Endothelial cell of hepatic sinusoid (primary cell): Measurements from ENCODE around the gene HIGD2B.
"Not testable (repeated sequence)": the region's sequence is repeated elsewhere in the genome, so short reads cannot be mapped to it uniquely, and the experiment has no call there.

Experiments
- in situ Hi-C: cut with HindIII; loops from 2 replicates; pipeline ENCODE4 v1.10.0; 2017; ENCODE audit warnings: low sequenced_read_pairs

The HIGD2B gene

GRCh38 chr15:72685925-72686794, at the start of gene HIGD2B, which contains the start of gene BBS4:
HIGD2B (minus strand) TSS chr15:72686182; CDS start chr15:72676374, 9,808 bp downstream.
BBS4 (plus strand) TSS chr15:72686207; CDS start chr15:72686228, 21 bp downstream.
- in situ Hi-C loops: no loop called here

GRCh38 chr15:72735111-72735510, 49.1 kb upstream of the HIGD2B start:
- in situ Hi-C loops: no loop called here

- in situ Hi-C loops: no loop called here
Measured at GRCh38 chr15:72733941-72734738, 48.2 kb upstream of the HIGD2B start.

DNA sequence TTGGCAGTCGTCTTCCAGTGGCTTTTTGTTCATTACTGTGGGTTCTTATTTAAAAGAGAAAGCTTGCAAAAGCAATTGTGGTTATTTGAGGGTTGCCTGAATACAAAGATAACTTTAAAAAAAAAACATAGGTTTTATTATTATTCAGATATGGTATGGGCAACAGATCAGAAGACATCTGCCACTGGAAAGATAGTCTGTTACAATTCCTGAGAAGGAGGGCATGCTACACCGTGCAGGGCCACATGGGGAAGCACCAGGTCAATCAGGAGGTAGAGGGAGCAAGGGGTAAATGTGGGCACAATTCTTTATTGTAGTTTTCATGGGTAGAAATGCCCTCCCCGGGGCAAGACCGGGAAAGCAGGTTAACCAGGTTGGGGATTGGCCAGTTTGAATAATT, 46.5 kb upstream of the HIGD2B start:
- in situ Hi-C loops: no loop called here

DNA sequence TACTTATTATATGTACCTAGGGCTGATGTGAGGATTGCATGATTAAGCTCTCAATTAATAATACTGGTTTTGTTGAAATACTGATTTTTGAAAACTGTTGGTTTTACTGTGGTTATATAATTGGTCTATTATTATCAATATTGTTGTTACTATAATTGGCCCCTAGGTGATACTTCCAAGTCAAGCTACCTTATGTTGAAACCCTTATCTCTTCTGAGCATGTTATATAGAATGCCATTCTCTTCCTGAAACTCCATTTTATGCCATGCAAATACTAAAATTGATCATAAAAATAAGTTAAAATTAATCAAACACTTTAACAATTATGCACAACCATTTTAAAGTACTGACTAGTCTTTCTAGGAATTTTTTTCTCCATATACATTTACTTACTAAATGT, 46.1 kb upstream of the HIGD2B start:
- in situ Hi-C loops: no loop called here

GRCh38 chr15:72728821-72729220, 42.8 kb upstream of the HIGD2B start:
- in situ Hi-C loops: no loop called here

- in situ Hi-C loops: not testable (repeated sequence)
Measured at GRCh38 chr15:72728249-72728648, 42.3 kb upstream of the HIGD2B start.

- in situ Hi-C loops: no loop called here
Measured at GRCh38 chr15:72727154-72727553, 41.2 kb upstream of the HIGD2B start.

- in situ Hi-C loops: not testable (repeated sequence)
Measured at GRCh38 chr15:72725851-72726250, 39.9 kb upstream of the HIGD2B start.

DNA sequence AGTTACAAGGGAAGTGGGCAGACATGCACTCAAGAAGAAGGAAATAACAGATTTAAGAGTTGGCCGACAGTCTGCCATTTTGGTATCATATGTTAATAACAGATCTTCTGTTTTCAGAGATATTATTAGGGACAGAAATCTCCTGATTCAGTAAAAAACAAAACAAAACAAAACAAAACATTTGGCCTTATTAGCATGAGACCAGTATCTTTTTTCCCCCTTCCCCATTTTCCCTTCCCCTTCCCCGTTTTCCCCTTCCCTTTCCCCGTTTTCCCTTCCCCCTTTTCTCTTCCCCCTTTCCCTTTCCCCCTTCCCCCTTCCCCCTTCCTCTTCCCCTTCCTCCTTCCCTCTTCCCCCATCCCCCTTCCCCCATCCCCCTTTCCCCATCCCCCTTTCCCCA, 39.5 kb upstream of the HIGD2B start:
- in situ Hi-C loops: no loop called here

DNA sequence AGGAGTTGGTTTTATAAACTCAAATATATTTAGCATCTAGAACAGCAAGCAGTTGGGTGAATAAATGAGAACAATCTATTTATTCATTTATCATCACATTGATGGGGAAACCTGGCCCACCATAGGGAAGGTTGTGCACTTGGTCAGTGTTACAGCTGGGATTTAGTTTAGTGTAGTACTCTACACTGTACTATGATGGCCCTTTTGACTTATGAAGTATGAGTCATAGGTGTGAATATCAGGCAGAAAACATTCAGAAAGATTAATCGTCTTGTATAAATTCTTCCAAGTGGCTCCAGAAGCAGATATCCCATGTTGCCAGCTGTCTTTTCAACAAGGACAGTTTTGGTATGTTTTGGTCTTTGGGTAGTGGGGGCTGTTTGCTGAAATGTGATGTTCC, 38.0 kb upstream of the HIGD2B start:
- in situ Hi-C loops: no loop called here

GRCh38 chr15:72722071-72722696, 36.2 kb upstream of the HIGD2B start:
- in situ Hi-C loops: no loop called here

GRCh38 chr15:72708551-72709303, 22.7 kb upstream of the HIGD2B start:
- in situ Hi-C loops: loop anchor here (5.0 kb wide), 1 partner anchor 49 kb away; no protein-coding TSS in a partner anchor

GRCh38 chr15:72706266-72706665, 20.3 kb upstream of the HIGD2B start:
- in situ Hi-C loops: loop anchor here (5.0 kb wide), 1 partner anchor 51 kb away; no protein-coding TSS in a partner anchor

DNA sequence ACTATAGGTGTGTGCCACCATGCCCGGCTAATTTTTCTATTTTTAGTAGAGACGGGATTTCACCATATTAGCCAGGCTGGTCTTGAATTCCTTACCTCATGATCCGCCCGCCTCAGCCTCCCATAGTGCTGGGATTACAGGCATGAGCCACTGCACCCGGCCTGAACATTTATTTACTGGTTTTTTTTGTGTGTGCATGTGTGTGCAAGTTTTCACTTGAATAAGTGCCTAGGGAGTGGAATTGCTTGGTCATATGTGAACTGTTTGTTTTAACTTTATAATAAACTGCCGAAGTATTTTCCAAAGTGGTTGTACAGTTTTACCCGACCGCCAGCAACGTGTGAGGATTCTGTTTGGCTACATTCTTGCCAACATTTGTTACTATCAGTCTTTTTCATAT, 14.1 kb upstream of the HIGD2B start:
- in situ Hi-C loops: no loop called here

DNA sequence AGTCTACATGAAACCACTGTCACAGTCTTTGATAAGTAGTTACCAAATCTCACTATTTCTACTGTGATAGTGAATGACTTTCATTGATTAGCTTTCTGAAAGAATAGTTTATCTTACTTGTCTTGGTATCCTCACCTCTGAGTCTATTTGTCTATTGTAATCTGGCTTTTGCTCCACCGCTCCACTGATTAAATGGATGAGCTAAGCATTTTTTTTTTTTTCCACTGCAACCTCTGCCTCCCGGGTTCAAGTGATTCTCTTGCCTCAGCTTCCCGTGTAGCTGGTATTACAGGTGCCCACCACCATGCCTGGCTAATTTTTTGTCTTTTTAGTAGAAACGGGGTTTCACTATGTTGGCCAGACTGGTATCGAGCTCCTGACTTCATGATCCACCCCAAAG, 13.0 kb upstream of the HIGD2B start:
- in situ Hi-C loops: no loop called here

DNA sequence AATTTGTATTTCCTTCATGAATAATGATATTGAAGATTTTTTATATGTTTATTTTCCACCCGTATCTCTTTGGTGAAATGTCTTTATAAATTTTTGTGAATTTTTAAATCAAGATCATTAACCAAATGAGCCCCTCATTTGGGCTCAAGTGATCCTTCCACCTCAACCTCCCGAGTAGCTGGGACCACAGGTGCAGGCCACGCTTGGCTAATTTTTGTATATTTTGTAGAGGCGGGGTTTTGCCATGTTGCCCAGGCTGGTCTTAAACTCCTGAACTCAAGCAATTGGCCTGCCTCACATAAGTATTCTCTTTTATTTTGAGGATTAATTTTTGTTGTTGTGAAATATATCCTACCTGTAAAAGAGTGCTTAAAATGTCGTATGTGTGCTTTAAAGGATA, 5.0 kb upstream of the HIGD2B start:
- in situ Hi-C loops: no loop called here

DNA sequence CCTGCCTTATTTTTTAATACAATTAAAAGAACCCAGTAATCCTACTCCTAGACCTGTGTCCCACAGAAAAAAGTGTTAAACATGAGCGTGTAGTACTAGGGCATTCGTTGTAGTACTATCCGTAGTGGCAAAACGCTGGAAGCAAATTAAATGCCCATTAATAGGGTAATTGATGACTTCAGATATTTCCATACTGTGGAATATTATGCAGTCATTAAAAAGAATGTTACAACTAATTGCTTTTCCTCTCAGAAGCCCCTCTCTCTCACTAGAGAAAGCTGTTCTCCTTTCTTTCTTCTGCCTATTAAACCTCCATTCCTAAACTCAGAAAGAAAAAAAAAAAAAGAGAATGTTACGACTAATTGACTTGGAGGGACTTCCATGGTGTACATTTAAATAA, 2.7 kb upstream of the HIGD2B start:
- in situ Hi-C loops: no loop called here

GRCh38 chr15:72685301-72685924, 569 bp downstream of the HIGD2B start:
- in situ Hi-C loops: no loop called here

GRCh38 chr15:72682772-72683171, 3.2 kb downstream of the HIGD2B start:
- in situ Hi-C loops: no loop called here
